H9 (cell line): ENCODE results near the gene NHERF2. TPM values are rescaled to one million over a fixed set of nuclear protein-coding genes. Genes with fewer than 3 reads are reported as not detected.

Experiments
- DNase-seq: peaks from one replicate; pipeline ENCODE4 v3.0.0-alpha.2; 2017
- H2AFZ ChIP-seq: one replicate; pipeline ENCODE4 v1.6.1; 2013; ENCODE audit warnings: mild to moderate bottlenecking, low read length, control low read depth, moderate library complexity
- H2AK5ac ChIP-seq: 2 replicates; pipeline ENCODE4 v1.6.1; 2013; ENCODE audit warnings: low read length, control low read depth, mixed read lengths; ENCODE audit not compliant: insufficient read length
- H2BK120ac ChIP-seq: one replicate; pipeline ENCODE4 v1.6.1; 2013; ENCODE audit warnings: low read depth, mild to moderate bottlenecking, low read length, control low read depth, inconsistent platforms; ENCODE audit not compliant: poor library complexity, severe bottlenecking
- H2BK12ac ChIP-seq: 2 replicates; pipeline ENCODE4 v1.6.1; 2013; ENCODE audit warnings: low read length, control low read depth, mixed read lengths, low read depth; ENCODE audit not compliant: insufficient read length
- H2BK15ac ChIP-seq: 2 replicates; pipeline ENCODE4 v1.6.1; 2013; ENCODE audit warnings: low read depth, low read length, control low read depth
- H2BK20ac ChIP-seq: one replicate; pipeline ENCODE4 v1.6.1; 2013; ENCODE audit warnings: low read depth, mild to moderate bottlenecking, low read length, control low read depth, inconsistent platforms; ENCODE audit not compliant: poor library complexity, severe bottlenecking
- H2BK5ac ChIP-seq: 2 replicates; pipeline ENCODE4 v1.6.1; 2013; ENCODE audit warnings: low read length, control low read depth, mixed read lengths; ENCODE audit not compliant: insufficient read length
- H3K14ac ChIP-seq: 2 replicates; pipeline ENCODE4 v1.6.1; 2013; ENCODE audit warnings: low read length, control low read depth; ENCODE audit not compliant: insufficient read depth
- H3K18ac ChIP-seq: 2 replicates; pipeline ENCODE4 v1.6.1; 2013; ENCODE audit warnings: low read depth, mild to moderate bottlenecking, mixed read lengths, low read length, control low read depth; ENCODE audit not compliant: insufficient read length
- H3K23ac ChIP-seq: 2 replicates; pipeline ENCODE4 v1.6.1; 2013; ENCODE audit warnings: low read length, control low read depth, mixed read lengths, low read depth; ENCODE audit not compliant: insufficient read length
- H3K23me2 ChIP-seq: 2 replicates; pipeline ENCODE4 v1.6.1; 2013; ENCODE audit warnings: low read depth, mild to moderate bottlenecking, mixed read lengths, low read length, control low read depth; ENCODE audit not compliant: insufficient read length, poor library complexity, severe bottlenecking
- H3K27ac ChIP-seq: 2 replicates; pipeline ENCODE4 v1.5.1; 2013; ENCODE audit warnings: low read length, control low read depth, mixed read lengths, low read depth; ENCODE audit not compliant: insufficient read length
- H3K27me3 ChIP-seq: 2 replicates; pipeline ENCODE4 v1.6.1; 2013; ENCODE audit warnings: low read length, control low read depth, inconsistent platforms; ENCODE audit not compliant: insufficient read depth
- H3K4ac ChIP-seq: 2 replicates; pipeline ENCODE4 v1.6.1; 2013; ENCODE audit warnings: low read depth, mild to moderate bottlenecking, control low read depth, inconsistent platforms, low read length, moderate library complexity
- H3K4me1 ChIP-seq: 2 replicates; pipeline ENCODE4 v1.6.1; 2013; ENCODE audit warnings: low read length, control low read depth, inconsistent platforms; ENCODE audit not compliant: insufficient read depth
- H3K4me2 ChIP-seq: 2 replicates; pipeline ENCODE4 v1.6.1; 2013; ENCODE audit warnings: low read length, control low read depth, mixed read lengths; ENCODE audit not compliant: insufficient read length, insufficient read depth
- H3K56ac ChIP-seq: 2 replicates; pipeline ENCODE4 v1.6.1; 2013; ENCODE audit warnings: low read depth, mild to moderate bottlenecking, mixed read lengths, low read length, control low read depth; ENCODE audit not compliant: insufficient read length
- H3K79me1 ChIP-seq: 2 replicates; pipeline ENCODE4 v1.6.1; 2013; ENCODE audit warnings: low read depth, mild to moderate bottlenecking, moderate library complexity, low read length, control low read depth, inconsistent platforms; ENCODE audit not compliant: insufficient read depth, poor library complexity, severe bottlenecking
- H3K79me2 ChIP-seq: 2 replicates; pipeline ENCODE4 v1.6.1; 2013; ENCODE audit warnings: low read length, control low read depth, inconsistent platforms; ENCODE audit not compliant: insufficient read depth
- H3K9ac ChIP-seq: 2 replicates; pipeline ENCODE4 v1.6.1; 2013; ENCODE audit warnings: low read length, control low read depth, mixed read lengths; ENCODE audit not compliant: insufficient read length; ENCODE audit errors: extremely low read depth
- H3K9me3 ChIP-seq: one replicate; pipeline ENCODE4 v1.6.1; 2013; ENCODE audit warnings: low read depth, low read length, inconsistent platforms; ENCODE audit not compliant: control insufficient read depth
- H3T11ph ChIP-seq: one replicate; pipeline ENCODE4 v1.6.1; 2013; ENCODE audit warnings: mild to moderate bottlenecking, low read length, control low read depth, inconsistent platforms
- H4K20me1 ChIP-seq: one replicate; pipeline ENCODE4 v1.6.1; 2013; ENCODE audit not compliant: control insufficient read depth, insufficient read length, insufficient read depth
- H4K5ac ChIP-seq: 2 replicates; pipeline ENCODE4 v1.6.1; 2013; ENCODE audit warnings: low read depth, mild to moderate bottlenecking, mixed read lengths, low read length, control low read depth; ENCODE audit not compliant: insufficient read length
- H4K8ac ChIP-seq: replicated peaks from 2 replicates; pipeline ENCODE4 v1.6.1; 2013; ENCODE audit warnings: low read length, control low read depth, mixed read lengths, low read depth; ENCODE audit not compliant: insufficient read length
- H4K91ac ChIP-seq: 2 replicates; pipeline ENCODE4 v1.6.1; 2013; ENCODE audit warnings: low read depth, mild to moderate bottlenecking, moderate library complexity, mixed read lengths, low read length, control low read depth; ENCODE audit not compliant: insufficient read length
- H3K27ac Mint-ChIP-seq, 3 experiments: 2 replicates in 2 of 3; 3 replicates in 1 of 3; pipeline ENCODE4 v1.8.0; 2020 to 2021; ENCODE audit warnings: mixed read lengths in 3 of 3, mild to moderate bottlenecking in 1 of 3, moderate library complexity in 1 of 3
- H3K27me3 Mint-ChIP-seq: 2 replicates; pipeline ENCODE4 v1.8.0; 2021; ENCODE audit warnings: low read depth, mild to moderate bottlenecking, moderate library complexity, mixed read lengths
- H3K36me3 Mint-ChIP-seq, 3 experiments: 2 replicates in 2 of 3; 3 replicates in 1 of 3; pipeline ENCODE4 v1.8.0; 2020 to 2021; ENCODE audit warnings: low read depth in 3 of 3, mixed read lengths in 3 of 3; ENCODE audit not compliant: insufficient read depth in 1 of 3
- H3K4me1 Mint-ChIP-seq, 2 experiments: 2 replicates each; pipeline ENCODE4 v1.8.0; 2020; ENCODE audit warnings: mixed read lengths in 2 of 2
- H3K4me3 Mint-ChIP-seq, 2 experiments: 2 replicates in 1 of 2; 3 replicates in 1 of 2; pipeline ENCODE4 v1.8.0; 2020 to 2021; ENCODE audit warnings: mild to moderate bottlenecking in 2 of 2, mixed read lengths in 2 of 2, moderate library complexity in 1 of 2
- H3K9me3 Mint-ChIP-seq, 2 experiments: 2 replicates in 1 of 2; 3 replicates in 1 of 2; pipeline ENCODE4 v1.8.0; 2020; ENCODE audit warnings: mild to moderate bottlenecking in 2 of 2, mixed read lengths in 2 of 2, moderate library complexity in 1 of 2
- WGBS: extraction: QIAGEN DNeasy Blood & Tissue Kit; methylation state at CpG from one replicate; pipeline ENCODE4 v1.1.7; 2013; ENCODE audit warnings: missing lambda C conversion rate, low lambda C conversion rate, mixed read lengths; ENCODE audit not compliant: insufficient read length; ENCODE audit errors: extremely low coverage; 5-methylcytosine and 5-hydroxymethylcytosine counted together
- total RNA-seq: library from RNA; stranded (reverse); gene quantifications from 2 replicates; pipeline ENCODE4 v1.2.1, GENCODE V29; 2021
- TF ChIP-seq, protein P1 (sequence below): fragments of 200-600 bp; sonication (generic); conservative IDR thresholded peaks from 3 replicates; pipeline ENCODE4 v1.8.0; 2021; ENCODE audit warnings: antibody characterized with exemption, mild to moderate bottlenecking

The NHERF2 gene
- total RNA-seq, 1 experiment from 2014 or later, result 15.3 TPM

DNA sequence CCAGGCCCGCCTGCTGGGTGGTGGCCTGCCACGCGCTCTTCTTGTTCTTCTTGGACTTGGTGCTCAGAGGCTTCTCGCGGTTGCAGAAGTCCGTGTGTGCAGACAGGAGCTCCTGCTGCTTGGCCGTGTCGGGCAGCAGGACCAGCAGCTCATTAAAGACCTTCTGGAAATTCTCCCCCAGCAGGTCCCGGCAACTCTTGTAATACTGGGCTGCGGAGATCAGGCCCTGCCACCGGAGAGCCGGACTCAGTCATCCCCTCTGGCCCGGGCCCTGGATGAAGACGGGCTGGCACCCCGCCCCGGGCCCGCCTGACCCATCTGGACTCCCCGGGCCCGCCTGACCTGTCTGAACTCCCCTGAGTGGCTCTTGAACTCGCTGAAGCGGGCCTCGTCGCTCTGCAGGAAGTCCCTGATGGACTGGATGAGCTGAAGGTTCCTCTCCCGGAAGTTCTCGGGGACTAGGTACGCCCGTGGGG, 28.3 kb upstream of the NHERF2 start:
- no peak overlapping the region; a peak in 1 of 7 replicates for H3K27ac Mint-ChIP-seq
- H2BK12ac ChIP-seq, result no peak overlapping the region

More for the DNA sequence above, 28.3 kb upstream of the NHERF2 start:
- Histone ChIP-seq H3T11ph (no peak overlapping the region), H3K14ac (no peak overlapping the region), H3K27ac (no peak overlapping the region), H2AFZ (no peak overlapping the region), H3K4ac (no peak overlapping the region), H3K23me2 (no peaks in the 10 kb centered on the region), H3K18ac (no peak overlapping the region), H3K27me3 (no peaks in the 10 kb centered on the region), H3K23ac (no peak overlapping the region), H3K4me2 (no peak overlapping the region), H4K5ac (no peak overlapping the region), H3K79me1 (peaks cover 3% of the 10 kb centered on the region), H2BK15ac (no peak overlapping the region), H4K20me1 (no peaks in the 10 kb centered on the region), H3K56ac (no peak overlapping the region), H2AK5ac (no peak overlapping the region), H3K79me2 (no peaks in the 10 kb centered on the region), H3K9ac (no peak overlapping the region), H2BK5ac (no peak overlapping the region), H4K91ac (no peak overlapping the region), H2BK20ac (no peak overlapping the region), H4K8ac (no peak overlapping the region), H3K4me1 (no peaks in the 10 kb centered on the region), H2BK120ac (no peak overlapping the region), H3K9me3 (no peaks in the 10 kb centered on the region)
- Mint-ChIP-seq H3K36me3 (peaks cover 18 to 48% (median 44%) of the 10 kb centered on the region in 3 experiments), H3K4me3 (no peak overlapping the region), H3K9me3 (no peaks in the 10 kb centered on the region), H3K27me3 (peaks cover 5% of the 10 kb centered on the region; the same call in 1 of the 2 replicates), H3K4me1 (no peaks in the 10 kb centered on the region)
- TF ChIP-seq, protein P1, sequence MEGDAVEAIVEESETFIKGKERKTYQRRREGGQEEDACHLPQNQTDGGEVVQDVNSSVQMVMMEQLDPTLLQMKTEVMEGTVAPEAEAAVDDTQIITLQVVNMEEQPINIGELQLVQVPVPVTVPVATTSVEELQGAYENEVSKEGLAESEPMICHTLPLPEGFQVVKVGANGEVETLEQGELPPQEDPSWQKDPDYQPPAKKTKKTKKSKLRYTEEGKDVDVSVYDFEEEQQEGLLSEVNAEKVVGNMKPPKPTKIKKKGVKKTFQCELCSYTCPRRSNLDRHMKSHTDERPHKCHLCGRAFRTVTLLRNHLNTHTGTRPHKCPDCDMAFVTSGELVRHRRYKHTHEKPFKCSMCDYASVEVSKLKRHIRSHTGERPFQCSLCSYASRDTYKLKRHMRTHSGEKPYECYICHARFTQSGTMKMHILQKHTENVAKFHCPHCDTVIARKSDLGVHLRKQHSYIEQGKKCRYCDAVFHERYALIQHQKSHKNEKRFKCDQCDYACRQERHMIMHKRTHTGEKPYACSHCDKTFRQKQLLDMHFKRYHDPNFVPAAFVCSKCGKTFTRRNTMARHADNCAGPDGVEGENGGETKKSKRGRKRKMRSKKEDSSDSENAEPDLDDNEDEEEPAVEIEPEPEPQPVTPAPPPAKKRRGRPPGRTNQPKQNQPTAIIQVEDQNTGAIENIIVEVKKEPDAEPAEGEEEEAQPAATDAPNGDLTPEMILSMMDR, result no peak
- no CpG with 5 or more reads among the region's 27 CpGs for WGBS
- DNase-seq, result no peak
